GM12878 (cell line): ENCODE results near the gene ACTL6A. TPM values are rescaled to one million over a fixed set of nuclear protein-coding genes. Genes with fewer than 3 reads are reported as not detected.
A peak's percentile ranks its signal among the peaks of the same experiment; 100 is the strongest.

Experiments
- CBX5 ChIP-seq: sonication (generic); IDR thresholded peaks from 2 replicates; pipeline ENCODE4 v1.6.1; 2016; ENCODE audit warnings: low read depth, moderate library complexity, mild to moderate bottlenecking, inconsistent platforms
- IKZF1 ChIP-seq: fragments of 450-650 bp; conservative IDR thresholded peaks from 2 replicates; pipeline ENCODE4 v1.6.1; 2017; ENCODE audit warnings: antibody characterized with exemption, mild to moderate bottlenecking
- IKZF2 ChIP-seq, 2 experiments: fragments of 450-650 bp; IDR thresholded peaks; 2 replicates each; pipeline ENCODE4 v1.6.1; 2017; ENCODE audit warnings: mild to moderate bottlenecking in 2 of 2, moderate library complexity in 2 of 2
- MEF2B ChIP-seq: fragments of 450-650 bp; IDR thresholded peaks from 2 replicates; pipeline ENCODE4 v1.6.1; 2018; ENCODE audit warnings: mild to moderate bottlenecking, moderate library complexity; ENCODE audit not compliant: partially characterized antibody, poor library complexity, severe bottlenecking
- RCOR1 ChIP-seq: conservative IDR thresholded peaks from 2 replicates; pipeline ENCODE4 v1.6.1; 2012; ENCODE audit warnings: low read depth, low read length, improper control_type of control experiment
- STAT1 ChIP-seq: fragments of 450-650 bp; conservative IDR thresholded peaks from 2 replicates; pipeline ENCODE4 v1.6.1; 2014; ENCODE audit warnings: antibody characterized with exemption, mild to moderate bottlenecking
- TCF7 ChIP-seq: IDR thresholded peaks from 2 replicates; pipeline ENCODE4 v1.6.1; 2014; ENCODE audit warnings: antibody characterized with exemption, borderline replicate concordance
- YY1 ChIP-seq: IDR thresholded peaks from 2 replicates; pipeline ENCODE4 v1.6.1; 2011; ENCODE audit warnings: low read depth, mild to moderate bottlenecking, low read length
- ZNF207 ChIP-seq: fragments of 450-650 bp; IDR thresholded peaks from 2 replicates; pipeline ENCODE4 v1.6.1; 2014; ENCODE audit warnings: antibody characterized with exemption, mild to moderate bottlenecking, borderline replicate concordance
- ZNF622 ChIP-seq: fragments of 450-650 bp; IDR thresholded peaks from 2 replicates; pipeline ENCODE4 v1.6.1; 2017; ENCODE audit warnings: mild to moderate bottlenecking, inconsistent platforms
- ZSCAN29 ChIP-seq: fragments of 450-650 bp; IDR thresholded peaks from 2 replicates; pipeline ENCODE4 v1.6.1; 2017; ENCODE audit warnings: mild to moderate bottlenecking, moderate library complexity
- polyA plus RNA-seq, 11 experiments: library from polyadenylated mRNA; depleted of rRNA in 4 of 11; unstranded in 6 of 11; stranded (reverse) in 5 of 11; fragments of >200 nt; fragmentation: Nextera tagmentation in 4 of 11; fragmentation: Illumina TruSeq in 1 of 11; extraction: Ambion mirVana in 4 of 11; extraction: Trizol in 1 of 11; gene quantifications; 1 replicate in 1 of 11; 2 replicates in 10 of 11; pipeline versions ENCODE4 v1.2.1 to v1.2.3, GENCODE V29; 2011 to 2016; ENCODE audit warnings: inconsistent platforms in 2 of 11, missing spikeins in 2 of 11, low read depth in 1 of 11
- total RNA-seq, 4 experiments: library from RNA; depleted of rRNA in 3 of 4; stranded (reverse); fragments of >200 nt in 3 of 4; fragmentation: Illumina TruSeq in 1 of 4; extraction: Trizol in 1 of 4; gene quantifications; 2 replicates each; pipeline versions ENCODE4 v1.2.1 to v1.2.3, GENCODE V29; 2013 to 2021
- TF ChIP-seq, protein P1 (sequence below): fragments of 450-650 bp; IDR thresholded peaks from 2 replicates; pipeline ENCODE4 v1.6.1; 2016; ENCODE audit warnings: mild to moderate bottlenecking, moderate library complexity, borderline replicate concordance
- TF ChIP-seq, protein P2 (sequence below): fragments of 450-650 bp; IDR thresholded peaks from 2 replicates; pipeline ENCODE4 v1.6.1; 2017; ENCODE audit warnings: mild to moderate bottlenecking, low read depth, inconsistent platforms; ENCODE audit not compliant: poor library complexity, severe bottlenecking
- TF ChIP-seq, protein P3 (sequence below): IDR thresholded peaks from 2 replicates; pipeline ENCODE4 v1.6.1; 2012; ENCODE audit warnings: mild to moderate bottlenecking, low read depth, low read length
- TF ChIP-seq, protein P4 (sequence below): IDR thresholded peaks from 2 replicates; pipeline ENCODE4 v1.6.1; 2011; ENCODE audit warnings: borderline replicate concordance, low read depth, mild to moderate bottlenecking, moderate library complexity, low read length; ENCODE audit not compliant: insufficient read depth, poor library complexity, severe bottlenecking

The ACTL6A gene
- total and polyA plus RNA-seq, 10 of the 15 experiments (the other 5 are each of a cell fraction or from before 2014, with no cell fraction given), result 70.2 to 197 (median 105) TPM

DNA sequence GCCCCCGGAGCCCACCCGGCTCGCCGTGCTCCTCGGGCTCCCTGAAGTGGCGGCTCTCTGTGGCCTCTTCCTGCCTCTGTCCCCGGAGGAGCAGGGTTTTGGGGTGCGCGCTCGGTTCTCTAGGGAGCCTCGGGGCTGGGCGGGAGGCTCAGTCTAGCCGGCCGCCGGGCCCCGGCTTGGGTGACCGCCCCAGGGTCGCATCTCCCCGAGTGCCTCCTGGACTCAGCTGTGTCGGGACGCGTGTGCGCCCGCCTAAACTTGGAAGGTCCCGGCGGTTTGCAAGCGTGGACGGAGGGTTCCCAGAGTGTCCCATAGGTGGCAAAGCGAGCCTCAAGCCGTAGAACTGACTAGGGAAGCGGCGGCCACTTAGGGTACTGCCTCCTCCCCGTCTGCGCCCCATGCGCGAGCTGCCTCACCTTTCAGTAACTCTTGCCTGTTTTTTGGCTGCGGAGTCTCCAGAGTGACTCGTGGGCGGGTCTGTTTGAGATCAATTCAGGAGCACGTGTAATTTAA lies 601 bp downstream of the ACTL6A start (continued):
- TF ChIP-seq, protein P1, sequence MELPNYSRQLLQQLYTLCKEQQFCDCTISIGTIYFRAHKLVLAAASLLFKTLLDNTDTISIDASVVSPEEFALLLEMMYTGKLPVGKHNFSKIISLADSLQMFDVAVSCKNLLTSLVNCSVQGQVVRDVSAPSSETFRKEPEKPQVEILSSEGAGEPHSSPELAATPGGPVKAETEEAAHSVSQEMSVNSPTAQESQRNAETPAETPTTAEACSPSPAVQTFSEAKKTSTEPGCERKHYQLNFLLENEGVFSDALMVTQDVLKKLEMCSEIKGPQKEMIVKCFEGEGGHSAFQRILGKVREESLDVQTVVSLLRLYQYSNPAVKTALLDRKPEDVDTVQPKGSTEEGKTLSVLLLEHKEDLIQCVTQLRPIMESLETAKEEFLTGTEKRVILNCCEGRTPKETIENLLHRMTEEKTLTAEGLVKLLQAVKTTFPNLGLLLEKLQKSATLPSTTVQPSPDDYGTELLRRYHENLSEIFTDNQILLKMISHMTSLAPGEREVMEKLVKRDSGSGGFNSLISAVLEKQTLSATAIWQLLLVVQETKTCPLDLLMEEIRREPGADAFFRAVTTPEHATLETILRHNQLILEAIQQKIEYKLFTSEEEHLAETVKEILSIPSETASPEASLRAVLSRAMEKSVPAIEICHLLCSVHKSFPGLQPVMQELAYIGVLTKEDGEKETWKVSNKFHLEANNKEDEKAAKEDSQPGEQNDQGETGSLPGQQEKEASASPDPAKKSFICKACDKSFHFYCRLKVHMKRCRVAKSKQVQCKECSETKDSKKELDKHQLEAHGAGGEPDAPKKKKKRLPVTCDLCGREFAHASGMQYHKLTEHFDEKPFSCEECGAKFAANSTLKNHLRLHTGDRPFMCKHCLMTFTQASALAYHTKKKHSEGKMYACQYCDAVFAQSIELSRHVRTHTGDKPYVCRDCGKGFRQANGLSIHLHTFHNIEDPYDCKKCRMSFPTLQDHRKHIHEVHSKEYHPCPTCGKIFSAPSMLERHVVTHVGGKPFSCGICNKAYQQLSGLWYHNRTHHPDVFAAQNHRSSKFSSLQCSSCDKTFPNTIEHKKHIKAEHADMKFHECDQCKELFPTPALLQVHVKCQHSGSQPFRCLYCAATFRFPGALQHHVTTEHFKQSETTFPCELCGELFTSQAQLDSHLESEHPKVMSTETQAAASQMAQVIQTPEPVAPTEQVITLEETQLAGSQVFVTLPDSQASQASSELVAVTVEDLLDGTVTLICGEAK, result no peak
- TF ChIP-seq RCOR1 (0 out of 2 replicates have a peak, but pooled peaks have one; percentile 7), STAT1 (no peak), IKZF2 (IDR thresholded peaks at IDR 0.05) (peak in 1 of 2 experiments; percentile 23; a peak in 1 of 4 replicates), ZNF622 (no peak), CBX5 (0 out of 2 replicates have a peak, but pooled peaks have one; percentile 43), MEF2B (peak; percentile 45), ZNF207 (no peak), IKZF1 (no peak; the same call in 1 of the 2 replicates), ZSCAN29 (no peak), TCF7 (no peak), YY1 (0 out of 2 replicates have a peak, but pooled peaks have one; percentile 41)
- TF ChIP-seq, protein P2, sequence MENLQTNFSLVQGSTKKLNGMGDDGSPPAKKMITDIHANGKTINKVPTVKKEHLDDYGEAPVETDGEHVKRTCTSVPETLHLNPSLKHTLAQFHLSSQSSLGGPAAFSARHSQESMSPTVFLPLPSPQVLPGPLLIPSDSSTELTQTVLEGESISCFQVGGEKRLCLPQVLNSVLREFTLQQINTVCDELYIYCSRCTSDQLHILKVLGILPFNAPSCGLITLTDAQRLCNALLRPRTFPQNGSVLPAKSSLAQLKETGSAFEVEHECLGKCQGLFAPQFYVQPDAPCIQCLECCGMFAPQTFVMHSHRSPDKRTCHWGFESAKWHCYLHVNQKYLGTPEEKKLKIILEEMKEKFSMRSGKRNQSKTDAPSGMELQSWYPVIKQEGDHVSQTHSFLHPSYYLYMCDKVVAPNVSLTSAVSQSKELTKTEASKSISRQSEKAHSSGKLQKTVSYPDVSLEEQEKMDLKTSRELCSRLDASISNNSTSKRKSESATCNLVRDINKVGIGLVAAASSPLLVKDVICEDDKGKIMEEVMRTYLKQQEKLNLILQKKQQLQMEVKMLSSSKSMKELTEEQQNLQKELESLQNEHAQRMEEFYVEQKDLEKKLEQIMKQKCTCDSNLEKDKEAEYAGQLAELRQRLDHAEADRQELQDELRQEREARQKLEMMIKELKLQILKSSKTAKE, result no peak
- TF ChIP-seq, protein P3, sequence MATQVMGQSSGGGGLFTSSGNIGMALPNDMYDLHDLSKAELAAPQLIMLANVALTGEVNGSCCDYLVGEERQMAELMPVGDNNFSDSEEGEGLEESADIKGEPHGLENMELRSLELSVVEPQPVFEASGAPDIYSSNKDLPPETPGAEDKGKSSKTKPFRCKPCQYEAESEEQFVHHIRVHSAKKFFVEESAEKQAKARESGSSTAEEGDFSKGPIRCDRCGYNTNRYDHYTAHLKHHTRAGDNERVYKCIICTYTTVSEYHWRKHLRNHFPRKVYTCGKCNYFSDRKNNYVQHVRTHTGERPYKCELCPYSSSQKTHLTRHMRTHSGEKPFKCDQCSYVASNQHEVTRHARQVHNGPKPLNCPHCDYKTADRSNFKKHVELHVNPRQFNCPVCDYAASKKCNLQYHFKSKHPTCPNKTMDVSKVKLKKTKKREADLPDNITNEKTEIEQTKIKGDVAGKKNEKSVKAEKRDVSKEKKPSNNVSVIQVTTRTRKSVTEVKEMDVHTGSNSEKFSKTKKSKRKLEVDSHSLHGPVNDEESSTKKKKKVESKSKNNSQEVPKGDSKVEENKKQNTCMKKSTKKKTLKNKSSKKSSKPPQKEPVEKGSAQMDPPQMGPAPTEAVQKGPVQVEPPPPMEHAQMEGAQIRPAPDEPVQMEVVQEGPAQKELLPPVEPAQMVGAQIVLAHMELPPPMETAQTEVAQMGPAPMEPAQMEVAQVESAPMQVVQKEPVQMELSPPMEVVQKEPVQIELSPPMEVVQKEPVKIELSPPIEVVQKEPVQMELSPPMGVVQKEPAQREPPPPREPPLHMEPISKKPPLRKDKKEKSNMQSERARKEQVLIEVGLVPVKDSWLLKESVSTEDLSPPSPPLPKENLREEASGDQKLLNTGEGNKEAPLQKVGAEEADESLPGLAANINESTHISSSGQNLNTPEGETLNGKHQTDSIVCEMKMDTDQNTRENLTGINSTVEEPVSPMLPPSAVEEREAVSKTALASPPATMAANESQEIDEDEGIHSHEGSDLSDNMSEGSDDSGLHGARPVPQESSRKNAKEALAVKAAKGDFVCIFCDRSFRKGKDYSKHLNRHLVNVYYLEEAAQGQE, result no peak
- TF ChIP-seq, protein P4, sequence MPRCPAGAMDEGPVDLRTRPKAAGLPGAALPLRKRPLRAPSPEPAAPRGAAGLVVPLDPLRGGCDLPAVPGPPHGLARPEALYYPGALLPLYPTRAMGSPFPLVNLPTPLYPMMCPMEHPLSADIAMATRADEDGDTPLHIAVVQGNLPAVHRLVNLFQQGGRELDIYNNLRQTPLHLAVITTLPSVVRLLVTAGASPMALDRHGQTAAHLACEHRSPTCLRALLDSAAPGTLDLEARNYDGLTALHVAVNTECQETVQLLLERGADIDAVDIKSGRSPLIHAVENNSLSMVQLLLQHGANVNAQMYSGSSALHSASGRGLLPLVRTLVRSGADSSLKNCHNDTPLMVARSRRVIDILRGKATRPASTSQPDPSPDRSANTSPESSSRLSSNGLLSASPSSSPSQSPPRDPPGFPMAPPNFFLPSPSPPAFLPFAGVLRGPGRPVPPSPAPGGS, result no peak
